Endothelial cell of umbilical vein (primary cell): ENCODE data around the gene CSGALNACT2. TPM values are rescaled to one million over a fixed set of nuclear protein-coding genes. Genes with fewer than 3 reads are reported as not detected.

Experiments used
- BruUV-seq: library from RNA; stranded (reverse); fragments of 400-500 nt; replicated peaks from 2 replicates; lab custom pipeline; 2021; lab: Mats Ljungman, UMichigan
- CTCF ChIA-PET: fragments of 300-600, 350-600 bp; sonication (Branson Sonifier 250); formaldehyde crosslinking; loops from one replicate; lab custom pipeline; 2021; ENCODE audit warnings: antibody characterized with exemption, inconsistent platforms; lab: Charles Lee
- POLR2A ChIA-PET: fragments of 300-600, 350-600 bp; sonication (Branson Sonifier 250); formaldehyde crosslinking; loops from one replicate; lab custom pipeline; 2021; ENCODE audit warnings: antibody characterized with exemption, inconsistent platforms; lab: Charles Lee
- DNase-seq: peaks from one replicate; pipeline ENCODE4 v3.0.0-alpha.2; 2011; ENCODE audit warnings: low read depth, low spot score
- FAIRE-seq: peaks from 2 replicates; lab custom pipeline; 2011; peaks lifted over from hg19 to GRCh38; lab: Jason Lieb, UNC
- H2AFZ ChIP-seq: 2 replicates; pipeline ENCODE4 v1.6.0; 2012; ENCODE audit warnings: low read depth, low read length, control low read depth, inconsistent platforms
- H3K27ac ChIP-seq: 2 replicates; pipeline ENCODE4 v1.5.1; 2011; ENCODE audit warnings: low read depth, mild to moderate bottlenecking, control low read depth, low read length, moderate library complexity; ENCODE audit not compliant: insufficient read depth
- H3K27me3 ChIP-seq, 2 experiments: 2 replicates each; pipeline versions ENCODE4 v1.6.0 to v1.6.1; 2011; ENCODE audit warnings: low read length in 2 of 2, mixed read lengths in 1 of 2; ENCODE audit not compliant: control insufficient read depth in 2 of 2, insufficient read depth in 2 of 2
- H3K36me3 ChIP-seq, 2 experiments: 2 replicates in 1 of 2; 3 replicates in 1 of 2; pipeline ENCODE4 v1.5.1; 2011; ENCODE audit warnings: low read length in 2 of 2, mild to moderate bottlenecking in 1 of 2, moderate library complexity in 1 of 2; ENCODE audit not compliant: control insufficient read depth in 2 of 2, insufficient read depth in 2 of 2; ENCODE audit errors: extremely low read depth in 1 of 2
- H3K4me1 ChIP-seq: 3 replicates; pipeline ENCODE4 v1.5.1; 2011; ENCODE audit warnings: mild to moderate bottlenecking, low read length; ENCODE audit not compliant: control insufficient read depth, insufficient read depth; ENCODE audit errors: extremely low read depth
- H3K4me2 ChIP-seq: 2 replicates; pipeline ENCODE4 v1.6.1; 2011; ENCODE audit warnings: low read length, control low read depth, mixed read lengths; ENCODE audit not compliant: insufficient read depth
- H3K4me3 ChIP-seq, 3 experiments: fragments of 200-600 bp in 1 of 3; sonication (generic), shearing (Covaris generic) in 1 of 3; replicated peaks in 1 of 3; 2 replicates each; pipeline ENCODE4 v1.5.1; 2011 to 2016; ENCODE audit warnings: control low read depth in 3 of 3, low read length in 3 of 3, mild to moderate bottlenecking in 2 of 3, inconsistent platforms in 1 of 3, low read depth in 1 of 3, moderate library complexity in 1 of 3; ENCODE audit not compliant: insufficient read depth in 1 of 3
- H3K79me2 ChIP-seq: 2 replicates; pipeline ENCODE4 v1.6.0; 2012; ENCODE audit warnings: low read length, inconsistent platforms; ENCODE audit not compliant: control insufficient read depth, insufficient read depth
- H3K9ac ChIP-seq: replicated peaks from 2 replicates; pipeline ENCODE3; 2011; ENCODE audit warnings: low read length, control low read depth; ENCODE audit not compliant: insufficient read depth; ENCODE audit errors: extremely low read depth
- H3K9me1 ChIP-seq: replicated peaks from 3 replicates; pipeline ENCODE4 v1.6.0; 2011; ENCODE audit warnings: mild to moderate bottlenecking, low read length; ENCODE audit not compliant: control insufficient read depth, insufficient read depth; ENCODE audit errors: extremely low read depth
- H3K9me3 ChIP-seq: replicated peaks from 2 replicates; pipeline ENCODE4 v1.5.1; 2012; ENCODE audit warnings: low read length, inconsistent platforms; ENCODE audit not compliant: control insufficient read depth, insufficient read depth
- H4K20me1 ChIP-seq: replicated peaks from 2 replicates; pipeline ENCODE3; 2011; ENCODE audit warnings: mild to moderate bottlenecking, low read length; ENCODE audit not compliant: control insufficient read depth, insufficient read depth; ENCODE audit errors: extremely low read depth
- CTCF ChIP-seq, 2 donors: IDR thresholded peaks; 1 replicate in 1 of 2; 2 replicates in 1 of 2; pipeline ENCODE4 v1.5.1; 2011; ENCODE audit warnings: low read length in 2 of 2, mild to moderate bottlenecking in 2 of 2, moderate library complexity in 2 of 2, control low read depth in 1 of 2, inconsistent platforms in 1 of 2, low read depth in 1 of 2; ENCODE audit not compliant: insufficient read depth in 1 of 2; ENCODE audit errors: extremely low read depth in 1 of 2
- EZH2 ChIP-seq: IDR thresholded peaks from 2 replicates; pipeline ENCODE4 v1.6.1; 2012; ENCODE audit warnings: borderline replicate concordance, low read depth, mild to moderate bottlenecking, moderate library complexity, low read length, inconsistent platforms; ENCODE audit not compliant: severe bottlenecking
- FOS ChIP-seq: IDR thresholded peaks from 2 replicates; pipeline ENCODE4 v1.6.1; 2011; ENCODE audit warnings: mild to moderate bottlenecking, low read length, moderate library complexity, borderline replicate concordance; ENCODE audit not compliant: insufficient read depth
- GATA2 ChIP-seq: IDR thresholded peaks from 2 replicates; pipeline ENCODE4 v1.7.0; 2011; ENCODE audit warnings: low read depth, mild to moderate bottlenecking, moderate library complexity, mixed read lengths, low read length; ENCODE audit not compliant: insufficient read length, insufficient read depth
- JUN ChIP-seq: IDR thresholded peaks from 2 replicates; pipeline ENCODE4 v1.6.1; 2011; ENCODE audit warnings: borderline replicate concordance, low read depth; ENCODE audit not compliant: insufficient read length, insufficient read depth
- MAX ChIP-seq: IDR thresholded peaks from 2 replicates; pipeline ENCODE4 v1.6.1; 2011; ENCODE audit not compliant: insufficient read depth, insufficient read length
- MYC ChIP-seq: IDR thresholded peaks from one replicate; pipeline ENCODE4 v1.6.1; 2011; ENCODE audit warnings: mild to moderate bottlenecking, low read depth, low read length
- POLR2A ChIP-seq: IDR thresholded peaks from 2 replicates; pipeline ENCODE4 v1.6.1; 2012; ENCODE audit warnings: low read depth, mild to moderate bottlenecking, control low read depth, low read length
- POLR2AphosphoS5 ChIP-seq: IDR thresholded peaks from 2 replicates; pipeline ENCODE4 v1.6.1; 2012; ENCODE audit warnings: low read depth, mild to moderate bottlenecking, control low read depth, low read length, moderate library complexity; ENCODE audit not compliant: insufficient read depth
- dilution Hi-C: fragments of 300-500 bp; cut with MboI; formaldehyde crosslinking; loops from one replicate; pipeline ENCODE4 v1.15.0; 2019; ENCODE audit warnings: low sequenced_read_pairs; ENCODE audit not compliant: extremely low pct_ligation_motif_present
- intact Hi-C: fragments of 100-400 bp; cut with micrococcal nuclease; formaldehyde crosslinking; loops from one replicate; pipeline ENCODE4 v1.10.0; 2022
- polyA plus RNA-seq, 4 experiments: library from polyadenylated mRNA; depleted of rRNA in 3 of 4; stranded (reverse) in 3 of 4; unstranded in 1 of 4; fragments of >200 nt; gene quantifications; 2 replicates each; pipeline versions ENCODE4 v1.2.1 to v1.2.3, GENCODE V29; 2011 to 2012; ENCODE audit warnings: missing spikeins in 1 of 4
- total RNA-seq: library from RNA; stranded (reverse); gene quantifications from 2 replicates; pipeline ENCODE4 v1.2.3, GENCODE V29; 2021

Gene CSGALNACT2
- total and polyA plus RNA-seq, 2 donors (not counting 3 experiments of a cell fraction or from before 2014, with no cell fraction given), result 9.7 to 17.7 TPM

- H3K9me3 ChIP-seq, result no peaks in the 10 kb centered on the region
- H4K20me1 ChIP-seq, result no peaks in the 10 kb centered on the region
- ChIA-PET POLR2A (no interaction called here), CTCF (interaction anchor here (1.3 kb wide), 1 partner anchor 29 kb away, joined by 4 read pairs; no protein-coding TSS in a partner anchor)
- FAIRE-seq (no peak), DNase-seq (no peak)
- H2AFZ ChIP-seq, result no peak overlapping the region
- no peak overlapping the region for H3K4me3 ChIP-seq
- H3K4me1 ChIP-seq, result no peaks in the 10 kb centered on the region
- dilution Hi-C loops, result no loop called here
- no peak overlapping the region for H3K9ac ChIP-seq
- peaks cover 0 to 1% of the 10 kb centered on the region in 2 experiments for H3K36me3 ChIP-seq
- H3K9me1 ChIP-seq, result no peaks in the 10 kb centered on the region
- TF ChIP-seq FOS, result no peak
- no peak for TF ChIP-seq POLR2A
- no peak for TF ChIP-seq EZH2
- TF ChIP-seq MAX, result no peak
- no peak for TF ChIP-seq JUN
- TF ChIP-seq GATA2, result no peak
- TF ChIP-seq CTCF (IDR thresholded peaks at IDR 0.05; ENCODE audit: extremely low read depth in 1 of 2, insufficient read depth in 1 of 2, low read depth in 1 of 2, low read length in 2 of 2), result no peak
- TF ChIP-seq POLR2AphosphoS5, result no peak
- no peak for TF ChIP-seq MYC
- H3K4me2 ChIP-seq, result no peak overlapping the region
- no peaks in the 10 kb centered on the region for H3K79me2 ChIP-seq
- BruUV-seq, result no TSS peak
- no peaks in the 10 kb centered on the region for H3K27me3 ChIP-seq
- intact Hi-C loops, result no loop called here
- no peak overlapping the region for H3K27ac ChIP-seq
Measured at GRCh38 chr10:43172645-43173044, 34.4 kb downstream of the CSGALNACT2 start.
